Mononuclear cell (primary cell): Measurements from ENCODE around the gene UGGT2. TPM values are rescaled to one million over a fixed set of nuclear protein-coding genes. Genes with fewer than 3 reads are reported as not detected.

Experiments used
- total RNA-seq: library from RNA; depleted of rRNA; stranded (reverse); fragments of >200 nt; gene quantifications from one replicate; pipeline ENCODE4 v1.2.3, GENCODE V29; 2012

Gene UGGT2
- total RNA-seq, 1 donor, result 4.3 TPM

Other genes with a start within 250 kb of the UGGT2 start
- gene HS6ST3, start 36.7 kb upstream of the UGGT2 start, total RNA-seq, result under 0.01 TPM